Measurements from ENCODE around the gene FAM120B.

Gene FAM120B

GRCh38 chr6:170272341-170273065, 34.1 kb upstream of the FAM120B start:
- no peak for DNase-seq

GRCh38 chr6:170273191-170273590, 33.4 kb upstream of the FAM120B start:
- no peak for DNase-seq

GRCh38 chr6:170273681-170274080, 32.9 kb upstream of the FAM120B start:
- no peak for DNase-seq

GRCh38 chr6:170274713-170275560, 31.6 kb upstream of the FAM120B start:
- DNase-seq = no peak

- no peak for DNase-seq
Observed at GRCh38 chr6:170276369-170277057, 30.0 kb upstream of the FAM120B start.

- no peak for DNase-seq
Observed at GRCh38 chr6:170277893-170278742, 28.4 kb upstream of the FAM120B start.

- DNase-seq = no peak
Observed at GRCh38 chr6:170278743-170279094, 27.8 kb upstream of the FAM120B start.

- no peak for DNase-seq
Observed at GRCh38 chr6:170279426-170279825, 27.1 kb upstream of the FAM120B start.

GRCh38 chr6:170279977-170280688, 26.4 kb upstream of the FAM120B start:
- DNase-seq = peak; percentile 70

- no peak for DNase-seq
Observed at GRCh38 chr6:170280689-170281045, 25.9 kb upstream of the FAM120B start.

GRCh38 chr6:170281331-170282292, 24.9 kb upstream of the FAM120B start:
- DNase-seq = no peak

GRCh38 chr6:170282512-170283158, 23.9 kb upstream of the FAM120B start:
- no peak for DNase-seq

GRCh38 chr6:170283212-170284081, 23.1 kb upstream of the FAM120B start:
- no peak for DNase-seq

- DNase-seq = no peak
Observed at GRCh38 chr6:170284126-170284773, 22.3 kb upstream of the FAM120B start.

GRCh38 chr6:170284866-170285469, 21.6 kb upstream of the FAM120B start:
- DNase-seq = no peak

GRCh38 chr6:170285482-170285881, 21.1 kb upstream of the FAM120B start:
- no peak for DNase-seq

- no peak for DNase-seq
Observed at GRCh38 chr6:170286246-170286933, 20.2 kb upstream of the FAM120B start.

GRCh38 chr6:170286934-170287265, 19.7 kb upstream of the FAM120B start:
- DNase-seq = no peak

Measured in CD4-positive, alpha-beta T cell treated with Interleukin-17A for 1 hour (primary cell).